ENCODE data around the gene SNX25.

- no peak for TF ChIP-seq POLR2A (IDR thresholded peaks at IDR 0.05)
- TF ChIP-seq CTCF (IDR thresholded peaks at IDR 0.05), result no peak
Observed at GRCh38 chr4:185390941-185391340, 181.5 kb downstream of the SNX25 start.
